DOHH2 (cell line): ENCODE data around the gene KIAA1958.

Experiments
- H3F3A ChIP-seq: fragments of 200-600 bp; sonication (generic), shearing (Covaris generic); 2 replicates; pipeline ENCODE4 v1.6.0; 2016; ENCODE audit warnings: antibody characterized with exemption, mild to moderate bottlenecking; ENCODE audit not compliant: control insufficient read depth, insufficient read depth
- H3K27ac ChIP-seq: fragments of 200-600 bp; sonication (generic); 2 replicates; pipeline ENCODE4 v1.5.1; 2014; ENCODE audit warnings: low read depth, mild to moderate bottlenecking, low read length, moderate library complexity
- H3K27me3 ChIP-seq: fragments of 200-600 bp; sonication (generic); 2 replicates; pipeline ENCODE4 v1.6.1; 2014; ENCODE audit warnings: mild to moderate bottlenecking, low read length, mixed read lengths; ENCODE audit not compliant: control insufficient read depth
- H3K36me3 ChIP-seq: fragments of 200-600 bp; sonication (generic); 2 replicates; pipeline ENCODE4 v1.6.1; 2014; ENCODE audit warnings: mild to moderate bottlenecking, low read length, moderate library complexity, mixed read lengths; ENCODE audit not compliant: control insufficient read depth
- H3K4me1 ChIP-seq: fragments of 200-600 bp; sonication (generic); 2 replicates; pipeline ENCODE4 v1.6.1; 2014; ENCODE audit warnings: mild to moderate bottlenecking, low read length, mixed read lengths; ENCODE audit not compliant: control insufficient read depth
- H3K4me2 ChIP-seq: fragments of 200-600 bp; sonication (generic); 2 replicates; pipeline ENCODE4 v1.6.0; 2014; ENCODE audit warnings: mild to moderate bottlenecking, low read length, moderate library complexity
- H3K4me3 ChIP-seq: fragments of 200-600 bp; sonication (generic); 2 replicates; pipeline ENCODE4 v1.5.1; 2014; ENCODE audit warnings: mild to moderate bottlenecking, low read length, mixed read lengths
- H3K79me2 ChIP-seq: fragments of 200-600 bp; sonication (generic); 2 replicates; pipeline ENCODE4 v1.6.1; 2014; ENCODE audit warnings: mild to moderate bottlenecking, low read length, mixed read lengths; ENCODE audit not compliant: control insufficient read depth
- H3K9me2 ChIP-seq: fragments of 200-600 bp; sonication (generic); replicated peaks from 2 replicates; pipeline ENCODE4 v1.6.1; 2014; ENCODE audit warnings: mild to moderate bottlenecking, low read length, mixed read lengths; ENCODE audit not compliant: control insufficient read depth
- H3K9me3 ChIP-seq: fragments of 200-600 bp; sonication (generic); 2 replicates; pipeline ENCODE4 v1.6.1; 2014; ENCODE audit warnings: antibody characterized with exemption, low read length, mixed read lengths; ENCODE audit not compliant: control insufficient read depth, insufficient read depth
- H4K20me1 ChIP-seq: fragments of 200-600 bp; sonication (generic); 2 replicates; pipeline ENCODE4 v1.6.0; 2014; ENCODE audit warnings: low read depth, mild to moderate bottlenecking, antibody characterized with exemption, low read length, moderate library complexity; ENCODE audit not compliant: control insufficient read depth, insufficient read depth
- EZH2phosphoT487 ChIP-seq: fragments of 200-600 bp; sonication (generic); IDR thresholded peaks from 2 replicates; pipeline ENCODE4 v1.6.1; 2017; ENCODE audit warnings: borderline replicate concordance, mild to moderate bottlenecking, antibody characterized with exemption, low read length, moderate library complexity, mixed read lengths
- TF ChIP-seq, protein P1 (sequence below): fragments of 200-600 bp; sonication (generic); IDR thresholded peaks from one replicate; pipeline ENCODE4 v1.5.1; 2014; ENCODE audit warnings: antibody characterized with exemption, mild to moderate bottlenecking, low read depth, low read length; ENCODE audit not compliant: poor library complexity, severe bottlenecking

KIAA1958 gene

GRCh38 chr9:112605518-112605917, 118.9 kb downstream of the KIAA1958 start:
- TF ChIP-seq, protein P1, sequence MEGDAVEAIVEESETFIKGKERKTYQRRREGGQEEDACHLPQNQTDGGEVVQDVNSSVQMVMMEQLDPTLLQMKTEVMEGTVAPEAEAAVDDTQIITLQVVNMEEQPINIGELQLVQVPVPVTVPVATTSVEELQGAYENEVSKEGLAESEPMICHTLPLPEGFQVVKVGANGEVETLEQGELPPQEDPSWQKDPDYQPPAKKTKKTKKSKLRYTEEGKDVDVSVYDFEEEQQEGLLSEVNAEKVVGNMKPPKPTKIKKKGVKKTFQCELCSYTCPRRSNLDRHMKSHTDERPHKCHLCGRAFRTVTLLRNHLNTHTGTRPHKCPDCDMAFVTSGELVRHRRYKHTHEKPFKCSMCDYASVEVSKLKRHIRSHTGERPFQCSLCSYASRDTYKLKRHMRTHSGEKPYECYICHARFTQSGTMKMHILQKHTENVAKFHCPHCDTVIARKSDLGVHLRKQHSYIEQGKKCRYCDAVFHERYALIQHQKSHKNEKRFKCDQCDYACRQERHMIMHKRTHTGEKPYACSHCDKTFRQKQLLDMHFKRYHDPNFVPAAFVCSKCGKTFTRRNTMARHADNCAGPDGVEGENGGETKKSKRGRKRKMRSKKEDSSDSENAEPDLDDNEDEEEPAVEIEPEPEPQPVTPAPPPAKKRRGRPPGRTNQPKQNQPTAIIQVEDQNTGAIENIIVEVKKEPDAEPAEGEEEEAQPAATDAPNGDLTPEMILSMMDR = no peak
- TF ChIP-seq EZH2phosphoT487 = no peak
- H3F3A ChIP-seq = no peaks in the 10 kb centered on the region

DNA sequence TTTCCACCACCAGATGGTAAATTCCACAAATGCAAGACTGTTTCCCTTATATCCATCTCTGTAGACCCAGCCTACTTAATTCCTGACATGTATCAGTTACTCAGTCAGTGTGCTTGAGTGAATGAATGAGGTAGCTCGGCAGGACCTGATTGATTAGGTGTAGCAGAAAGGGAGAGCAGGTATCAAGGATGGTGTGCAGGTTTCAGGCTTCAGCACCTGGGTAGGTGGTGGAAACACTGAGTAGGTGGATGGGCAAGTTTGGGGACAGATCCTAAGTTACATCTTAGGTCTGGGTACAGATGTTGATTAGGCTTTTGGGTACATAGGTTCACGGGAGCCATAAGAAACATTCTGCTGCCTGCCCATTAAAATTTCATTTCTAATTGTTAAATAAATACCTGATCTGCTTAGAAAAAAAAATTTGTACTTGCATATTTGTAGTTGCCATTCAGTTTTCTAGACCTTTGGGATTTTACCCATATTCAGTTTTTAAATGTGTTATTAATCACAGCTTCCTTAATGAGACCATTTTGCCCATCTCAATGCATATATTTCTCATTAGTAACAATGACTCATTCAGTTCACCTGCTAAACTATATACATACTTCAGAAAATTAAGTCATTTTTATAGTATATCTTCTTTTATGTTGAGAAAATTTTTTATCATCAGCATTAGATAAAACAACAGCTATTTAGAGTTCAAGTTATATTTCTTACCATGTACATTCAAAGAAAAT, 119.5 kb downstream of the KIAA1958 start:
- no peaks in the 10 kb centered on the region for H3K27me3 ChIP-seq
- no peak for TF ChIP-seq EZH2phosphoT487
- TF ChIP-seq, protein P1 = no peak
- no peak overlapping the region for H3K4me2 ChIP-seq
- H3K27ac ChIP-seq = no peak overlapping the region
- peaks cover 9% of the 10 kb centered on the region for H3K4me1 ChIP-seq
- H3K9me3 ChIP-seq = no peaks in the 10 kb centered on the region
- no peaks in the 10 kb centered on the region for H3K9me2 ChIP-seq
- no peak overlapping the region for H3K4me3 ChIP-seq
- no peaks in the 10 kb centered on the region for H4K20me1 ChIP-seq
- no peaks in the 10 kb centered on the region for H3F3A ChIP-seq
- H3K36me3 ChIP-seq = no peaks in the 10 kb centered on the region
- H3K79me2 ChIP-seq = no peaks in the 10 kb centered on the region

More at GRCh38 chr9:112605518-112605917, 118.9 kb downstream of the KIAA1958 start:
- Histone ChIP-seq H3K4me2 (no peak overlapping the region), H3K36me3 (no peaks in the 10 kb centered on the region), H3K4me1 (peaks cover 9% of the 10 kb centered on the region), H3K4me3 (no peak overlapping the region), H3K79me2 (no peaks in the 10 kb centered on the region), H3K27ac (no peak overlapping the region), H4K20me1 (no peaks in the 10 kb centered on the region), H3K9me2 (no peaks in the 10 kb centered on the region), H3K9me3 (no peaks in the 10 kb centered on the region), H3K27me3 (no peaks in the 10 kb centered on the region)

GRCh38 chr9:112608851-112609250, 122.2 kb downstream of the KIAA1958 start:
- Histone ChIP-seq H3K36me3 (no peaks in the 10 kb centered on the region), H3K79me2 (no peaks in the 10 kb centered on the region), H3K27me3 (no peaks in the 10 kb centered on the region), H3K4me2 (no peak overlapping the region), H3F3A (no peaks in the 10 kb centered on the region), H3K9me3 (no peaks in the 10 kb centered on the region), H3K4me3 (no peak overlapping the region), H3K9me2 (no peaks in the 10 kb centered on the region), H4K20me1 (no peaks in the 10 kb centered on the region), H3K4me1 (peaks cover 7% of the 10 kb centered on the region), H3K27ac (no peak overlapping the region)
- TF ChIP-seq, protein P1 = no peak
- no peak for TF ChIP-seq EZH2phosphoT487
